ENCODE measurements around the gene RNF138. TPM values are rescaled to one million over a fixed set of nuclear protein-coding genes. Genes with fewer than 3 reads are reported as not detected.

RNF138 gene, protein sequence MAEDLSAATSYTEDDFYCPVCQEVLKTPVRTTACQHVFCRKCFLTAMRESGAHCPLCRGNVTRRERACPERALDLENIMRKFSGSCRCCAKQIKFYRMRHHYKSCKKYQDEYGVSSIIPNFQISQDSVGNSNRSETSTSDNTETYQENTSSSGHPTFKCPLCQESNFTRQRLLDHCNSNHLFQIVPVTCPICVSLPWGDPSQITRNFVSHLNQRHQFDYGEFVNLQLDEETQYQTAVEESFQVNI
- total RNA-seq, result 10 to 100 TPM; 17.8 to 34.5 (median 25.5) TPM

DNA sequence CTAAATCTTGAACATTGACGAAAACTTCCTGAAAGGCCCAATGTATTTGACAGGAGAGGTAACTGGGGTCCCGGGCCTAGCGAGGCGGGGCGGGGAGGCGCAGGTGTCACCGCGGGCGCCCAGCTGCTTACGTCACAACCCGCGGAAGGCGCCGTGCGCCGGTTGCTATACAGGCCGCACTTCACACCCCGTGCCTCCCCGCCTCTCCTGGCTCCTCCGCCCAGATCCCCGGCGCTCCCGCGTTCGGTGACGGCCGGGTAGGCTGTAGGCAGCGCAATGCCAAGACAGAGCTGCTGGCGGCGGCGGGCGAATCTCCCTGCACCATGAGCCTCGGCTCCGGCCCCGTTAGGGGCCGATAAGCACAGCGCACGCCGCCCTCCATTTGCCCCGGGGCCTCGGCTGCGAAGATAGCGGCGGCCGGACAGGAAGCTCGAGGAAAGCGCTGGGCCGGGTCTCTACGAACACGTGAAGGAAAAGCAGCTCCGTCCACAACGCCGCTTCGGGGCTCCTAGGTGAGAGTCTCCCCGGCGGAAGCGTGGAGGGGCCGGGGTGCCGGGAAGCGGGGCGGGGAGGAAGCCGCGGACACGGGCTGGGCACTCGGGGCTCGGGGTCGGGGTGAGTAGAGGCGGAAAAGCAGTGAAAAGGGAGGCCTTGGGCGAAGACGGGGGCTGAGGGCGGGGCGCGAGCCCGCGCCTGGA is at the start of gene RNF138:
RNF138 (plus strand) TSS at position 151 of the 698 bp plus-strand sequence. CDS start 903 bp downstream, outside the sequence.
- ATAC-seq (ENCODE audit: low FRiP score in 2 of 2) (peak; percentile 82 to 88), DNase-seq (peak; percentile 94 to 97)
- 0 to 1% methylated on average over 43 to 60 of the region's 75 CpGs for WGBS, 2 donors
- peak within 1 kb of the TSS; percentile 96 to 100 (median 100) for H3K27ac ChIP-seq
- peaks cover 16 to 30% (median 22%) of the 10 kb centered on the region in 4 donors for H3K4me1 ChIP-seq
- H3K4me3 ChIP-seq, result peak within 1 kb of the TSS; percentile 62 to 97 (median 95)
- H3K27me3 ChIP-seq, result no peaks in the 10 kb centered on the region
- no peaks in the 10 kb centered on the region for H3K9me3 ChIP-seq
- TF ChIP-seq POLR2A (IDR thresholded peaks at IDR 0.05) (peak; percentile 46 to 90 (median 72)), POLR2AphosphoS5 (IDR thresholded peaks at IDR 0.05) (peak; percentile 68 to 82), EP300 (IDR thresholded peaks at IDR 0.05) (peak in 1 of 4 donors; percentile 40)
- TF ChIP-seq, protein P1, sequence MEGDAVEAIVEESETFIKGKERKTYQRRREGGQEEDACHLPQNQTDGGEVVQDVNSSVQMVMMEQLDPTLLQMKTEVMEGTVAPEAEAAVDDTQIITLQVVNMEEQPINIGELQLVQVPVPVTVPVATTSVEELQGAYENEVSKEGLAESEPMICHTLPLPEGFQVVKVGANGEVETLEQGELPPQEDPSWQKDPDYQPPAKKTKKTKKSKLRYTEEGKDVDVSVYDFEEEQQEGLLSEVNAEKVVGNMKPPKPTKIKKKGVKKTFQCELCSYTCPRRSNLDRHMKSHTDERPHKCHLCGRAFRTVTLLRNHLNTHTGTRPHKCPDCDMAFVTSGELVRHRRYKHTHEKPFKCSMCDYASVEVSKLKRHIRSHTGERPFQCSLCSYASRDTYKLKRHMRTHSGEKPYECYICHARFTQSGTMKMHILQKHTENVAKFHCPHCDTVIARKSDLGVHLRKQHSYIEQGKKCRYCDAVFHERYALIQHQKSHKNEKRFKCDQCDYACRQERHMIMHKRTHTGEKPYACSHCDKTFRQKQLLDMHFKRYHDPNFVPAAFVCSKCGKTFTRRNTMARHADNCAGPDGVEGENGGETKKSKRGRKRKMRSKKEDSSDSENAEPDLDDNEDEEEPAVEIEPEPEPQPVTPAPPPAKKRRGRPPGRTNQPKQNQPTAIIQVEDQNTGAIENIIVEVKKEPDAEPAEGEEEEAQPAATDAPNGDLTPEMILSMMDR (IDR thresholded peaks at IDR 0.05), result peak in 1 of 6 experiments; percentile 27
- H3K36me3 ChIP-seq, result no peaks in the 10 kb centered on the region

DNA sequence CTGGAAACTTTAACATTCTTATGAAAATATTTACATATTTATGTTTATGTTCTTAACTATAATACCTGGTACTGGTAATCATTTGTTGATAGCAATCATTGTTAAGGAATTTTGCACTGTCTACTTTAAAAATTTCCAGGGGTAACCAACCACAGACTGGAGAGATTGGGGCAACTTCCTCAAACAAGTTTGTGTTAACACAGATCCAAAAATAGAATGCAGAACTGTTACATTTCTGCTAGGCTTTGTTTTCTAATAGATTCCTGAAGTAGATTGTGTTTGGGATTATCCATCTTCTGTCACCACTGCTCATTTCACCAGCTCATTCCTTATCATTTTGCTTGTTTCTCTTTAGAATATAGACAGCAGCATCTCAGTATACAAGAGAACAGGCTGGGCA is 49.3 kb upstream of the RNF138 start:
- Histone ChIP-seq H3K9me3 (no peaks in the 10 kb centered on the region), H3K27me3 (no peaks in the 10 kb centered on the region), H3K36me3 (peaks cover 0 to 18% (median 5%) of the 10 kb centered on the region in 4 donors), H3K27ac (peak overlapping the region in 1 of 4 donors; percentile 24), H3K4me3 (no peak overlapping the region), H3K4me1 (peaks cover 7 to 12% (median 9%) of the 10 kb centered on the region in 4 donors)
- peak in 1 of 2 donors; percentile 39 for ATAC-seq (ENCODE audit: low FRiP score in 2 of 2)
- no peak for DNase-seq
- TF ChIP-seq, protein P1 (IDR thresholded peaks at IDR 0.05), result no peak
- TF ChIP-seq POLR2A (IDR thresholded peaks at IDR 0.05), result no peak
- no peak for TF ChIP-seq EP300 (IDR thresholded peaks at IDR 0.05)
- TF ChIP-seq POLR2AphosphoS5 (IDR thresholded peaks at IDR 0.05), result no peak

DNA sequence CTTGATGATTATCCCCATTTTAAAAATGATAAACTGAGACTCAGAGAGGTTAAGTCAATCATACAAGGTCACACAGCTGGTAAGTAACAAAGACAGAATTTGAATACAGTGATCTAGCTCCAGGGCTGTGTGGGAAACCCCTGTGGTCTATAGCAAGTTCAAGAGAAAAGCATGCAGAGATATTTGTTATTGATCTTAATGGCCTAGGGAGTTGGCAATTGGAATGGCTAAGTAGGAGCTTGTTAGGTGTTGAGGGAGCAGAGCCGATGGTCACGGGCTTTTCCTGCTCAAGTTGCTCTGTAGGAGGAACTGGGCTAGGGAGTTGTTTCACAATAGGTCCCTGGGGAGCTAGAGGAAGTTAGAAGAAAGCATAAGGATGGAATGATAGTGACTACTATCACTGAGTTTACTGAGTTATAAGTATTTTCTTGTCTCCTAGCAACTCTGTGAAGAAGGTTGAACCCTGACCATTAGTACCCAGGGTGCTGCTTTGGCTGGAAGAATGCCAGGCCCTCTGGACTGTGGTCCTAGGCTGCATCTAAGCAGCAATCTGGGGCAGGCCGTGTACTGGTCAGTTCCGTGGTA is 43.1 kb upstream of the RNF138 start:
- H3K4me1 ChIP-seq, result peaks cover 11 to 23% (median 20%) of the 10 kb centered on the region in 4 donors
- H3K27me3 ChIP-seq, result no peaks in the 10 kb centered on the region
- DNase-seq (peak in 1 of 2 donors; percentile 67), ATAC-seq (ENCODE audit: low FRiP score in 2 of 2) (peak; percentile 73 to 92)
- WGBS, 2 donors, result 43 to 53% methylated on average over 2 to 4 of the region's 4 CpGs
- H3K9me3 ChIP-seq, result no peaks in the 10 kb centered on the region
- no peak overlapping the region for H3K4me3 ChIP-seq
- H3K36me3 ChIP-seq, result peaks cover 0 to 4% (median 0%) of the 10 kb centered on the region in 4 donors
- TF ChIP-seq POLR2A (IDR thresholded peaks at IDR 0.05), result no peak
- no peak for TF ChIP-seq EP300 (IDR thresholded peaks at IDR 0.05)
- no peak for TF ChIP-seq POLR2AphosphoS5 (IDR thresholded peaks at IDR 0.05)
- TF ChIP-seq, protein P1 (IDR thresholded peaks at IDR 0.05), result no peak
- peak overlapping the region; percentile 49 to 70 (median 58) for H3K27ac ChIP-seq

DNA sequence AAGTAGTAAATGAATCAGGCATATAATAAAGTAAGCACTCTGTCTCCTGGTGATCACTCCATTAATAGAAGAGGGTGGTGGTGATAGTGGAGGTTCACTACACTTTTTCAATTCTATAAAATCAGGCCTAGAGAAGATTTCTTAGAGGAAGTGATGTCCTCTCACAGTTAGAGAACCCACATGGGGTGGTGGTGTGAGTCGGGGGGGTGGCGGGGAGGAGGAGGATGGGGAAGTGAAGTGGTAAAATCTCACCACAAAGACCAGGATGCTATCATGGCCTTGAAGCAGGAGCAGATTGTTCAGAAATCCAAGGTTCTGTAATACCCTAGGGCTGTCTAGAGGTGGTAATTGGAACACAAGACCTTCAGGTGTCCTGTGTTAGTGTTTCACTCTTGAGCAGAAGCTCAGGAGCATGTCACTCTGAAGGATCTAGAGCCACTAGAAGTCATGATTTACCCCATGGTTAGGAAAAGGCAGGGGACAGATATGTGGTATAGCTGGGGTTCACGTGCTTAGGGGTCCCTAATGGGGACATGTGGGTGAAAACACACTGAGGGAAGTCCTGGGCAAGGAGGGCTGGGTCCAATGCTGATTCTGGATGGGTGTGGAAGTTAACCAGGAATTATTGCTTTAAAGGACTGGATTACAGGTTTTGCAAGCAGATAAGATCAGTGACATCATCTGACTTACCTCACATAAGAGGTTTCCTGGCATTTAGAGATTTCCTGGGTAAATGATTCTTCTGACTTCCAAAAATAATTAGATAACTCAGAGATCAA is 42.1 kb upstream of the RNF138 start:
- WGBS, 2 donors, result 57 to 69% methylated on average over 3 of the region's 3 CpGs
- no peaks in the 10 kb centered on the region for H3K27me3 ChIP-seq
- peak overlapping the region; percentile 49 to 70 (median 58) for H3K27ac ChIP-seq
- H3K4me3 ChIP-seq, result no peak overlapping the region
- H3K36me3 ChIP-seq, result peaks cover 0 to 4% (median 0%) of the 10 kb centered on the region in 4 donors
- H3K9me3 ChIP-seq, result no peaks in the 10 kb centered on the region
- peak in 1 of 2 donors; percentile 66 for DNase-seq
- ATAC-seq (ENCODE audit: low FRiP score in 2 of 2), result peak; percentile 61 to 80
- peaks cover 11 to 23% (median 19%) of the 10 kb centered on the region in 4 donors for H3K4me1 ChIP-seq
- TF ChIP-seq EP300 (IDR thresholded peaks at IDR 0.05) (no peak), POLR2A (IDR thresholded peaks at IDR 0.05) (no peak), POLR2AphosphoS5 (IDR thresholded peaks at IDR 0.05) (no peak)
- TF ChIP-seq, protein P1 (IDR thresholded peaks at IDR 0.05), result no peak

All from upper lobe of left lung (tissue), 6 donors.